ENCODE measurements around the gene HDLBP. TPM values are rescaled to one million over a fixed set of nuclear protein-coding genes. Genes with fewer than 3 reads are reported as not detected.
A peak's percentile ranks its signal among the peaks of the same experiment; 100 is the strongest.

HDLBP gene
- total RNA-seq, 2 experiments from 2014 or later: 259 to 348 TPM

- Mint-ChIP-seq H3K4me1 (peaks cover 8% of the 10 kb centered on the region), H3K27ac (no peak overlapping the region), H3K9me3 (ENCODE audit: low read depth) (no peaks in the 10 kb centered on the region), H3K4me3 (no peak overlapping the region), H3K36me3 (ENCODE audit: low read depth) (no peaks in the 10 kb centered on the region), H3K27me3 (peaks cover 2% of the 10 kb centered on the region)
- ATAC-seq: no peak
- intact Hi-C loops (cut with DNase I, micrococcal nuclease): loop anchor here in 1 of 2 experiments (10.0 kb wide), 1 partner anchor 671 kb away; no protein-coding TSS in a partner anchor
- ChIA-PET POLR2A (interaction anchor here (0.7 kb wide), 1 partner anchor 57 kb away, joined by 3 read pairs; no protein-coding TSS in a partner anchor), CTCF (interaction anchor here (0.7 kb wide), 1 partner anchor 442 kb away, joined by 3 read pairs; no protein-coding TSS in a partner anchor)
- DNase-seq: no peak
Measured at GRCh38 chr2:241214209-241214608, 101.3 kb downstream of the HDLBP start.

GRCh38 chr2:241213567-241213966 is 101.9 kb downstream of the HDLBP start:
- H3K4me3 Mint-ChIP-seq: no peak overlapping the region
- DNase-seq (no peak), ATAC-seq (no peak)
- H3K9me3 Mint-ChIP-seq (ENCODE audit: low read depth): no peaks in the 10 kb centered on the region
- intact Hi-C loops (cut with DNase I, micrococcal nuclease): loop anchor here in 1 of 2 experiments (10.0 kb wide), 1 partner anchor 671 kb away; no protein-coding TSS in a partner anchor
- peaks cover 2% of the 10 kb centered on the region for H3K27me3 Mint-ChIP-seq
- H3K27ac Mint-ChIP-seq: no peak overlapping the region
- no peaks in the 10 kb centered on the region for H3K36me3 Mint-ChIP-seq (ENCODE audit: low read depth)
- POLR2A ChIA-PET: no interaction called here
- peaks cover 2% of the 10 kb centered on the region for H3K4me1 Mint-ChIP-seq
- CTCF ChIA-PET: no interaction called here

GRCh38 chr2:241213041-241213440 is 102.4 kb downstream of the HDLBP start:
- POLR2A ChIA-PET: no interaction called here
- Mint-ChIP-seq H3K27ac (no peak overlapping the region), H3K27me3 (no peaks in the 10 kb centered on the region), H3K4me3 (no peak overlapping the region), H3K36me3 (ENCODE audit: low read depth) (no peaks in the 10 kb centered on the region), H3K9me3 (ENCODE audit: low read depth) (no peaks in the 10 kb centered on the region), H3K4me1 (no peaks in the 10 kb centered on the region)
- CTCF ChIA-PET: no interaction called here
- intact Hi-C loops (cut with DNase I, micrococcal nuclease): loop anchor here in 1 of 2 experiments (10.0 kb wide), 1 partner anchor 672 kb away; no protein-coding TSS in a partner anchor
- no peak for ATAC-seq
- no peak for DNase-seq

- DNase-seq (no peak), ATAC-seq (no peak)
- no peaks in the 10 kb centered on the region for H3K27me3 Mint-ChIP-seq
- H3K36me3 Mint-ChIP-seq (ENCODE audit: low read depth): no peaks in the 10 kb centered on the region
- intact Hi-C loops (cut with DNase I, micrococcal nuclease): loop anchor here in 1 of 2 experiments (10.0 kb wide), 1 partner anchor 674 kb away; no protein-coding TSS in a partner anchor
- H3K4me1 Mint-ChIP-seq: no peaks in the 10 kb centered on the region
- CTCF ChIA-PET: no interaction called here
- H3K4me3 Mint-ChIP-seq: no peak overlapping the region
- H3K27ac Mint-ChIP-seq: no peak overlapping the region
- POLR2A ChIA-PET: no interaction called here
- H3K9me3 Mint-ChIP-seq (ENCODE audit: low read depth): no peaks in the 10 kb centered on the region
Measured at GRCh38 chr2:241211276-241211675, 104.2 kb downstream of the HDLBP start.

- ATAC-seq: no peak
- Mint-ChIP-seq H3K27ac (no peak overlapping the region), H3K9me3 (ENCODE audit: low read depth) (no peaks in the 10 kb centered on the region), H3K4me3 (no peak overlapping the region), H3K27me3 (no peaks in the 10 kb centered on the region), H3K4me1 (no peaks in the 10 kb centered on the region), H3K36me3 (ENCODE audit: low read depth) (no peaks in the 10 kb centered on the region)
- POLR2A ChIA-PET: no interaction called here
- no peak for DNase-seq
- intact Hi-C loops (cut with DNase I, micrococcal nuclease): no loop called here
- CTCF ChIA-PET: no interaction called here
Measured at GRCh38 chr2:241209271-241209670, 106.2 kb downstream of the HDLBP start.

GRCh38 chr2:241208058-241208457 is 107.4 kb downstream of the HDLBP start:
- Mint-ChIP-seq H3K36me3 (ENCODE audit: low read depth) (no peaks in the 10 kb centered on the region), H3K27me3 (no peaks in the 10 kb centered on the region), H3K9me3 (ENCODE audit: low read depth) (no peaks in the 10 kb centered on the region), H3K4me1 (no peaks in the 10 kb centered on the region), H3K27ac (no peak overlapping the region), H3K4me3 (no peak overlapping the region)
- CTCF ChIA-PET: interaction anchor here (0.6 kb wide), 1 partner anchor 15 kb away, joined by 4 read pairs; no protein-coding TSS in a partner anchor
- POLR2A ChIA-PET: no interaction called here
- ATAC-seq: no peak
- no peak for DNase-seq
- intact Hi-C loops (cut with DNase I, micrococcal nuclease): no loop called here

GRCh38 chr2:241207641-241208040 is 107.8 kb downstream of the HDLBP start:
- Mint-ChIP-seq H3K9me3 (ENCODE audit: low read depth) (no peaks in the 10 kb centered on the region), H3K4me1 (no peaks in the 10 kb centered on the region), H3K27me3 (no peaks in the 10 kb centered on the region), H3K36me3 (ENCODE audit: low read depth) (no peaks in the 10 kb centered on the region), H3K27ac (no peak overlapping the region), H3K4me3 (no peak overlapping the region)
- ATAC-seq (no peak), DNase-seq (no peak)
- intact Hi-C loops (cut with DNase I, micrococcal nuclease): no loop called here
- ChIA-PET CTCF (interaction anchor here (0.6 kb wide), 1 partner anchor 16 kb away, joined by 4 read pairs; no protein-coding TSS in a partner anchor), POLR2A (no interaction called here)

- Mint-ChIP-seq H3K36me3 (ENCODE audit: low read depth) (no peaks in the 10 kb centered on the region), H3K4me1 (no peaks in the 10 kb centered on the region), H3K27ac (no peak overlapping the region), H3K27me3 (no peaks in the 10 kb centered on the region), H3K9me3 (ENCODE audit: low read depth) (no peaks in the 10 kb centered on the region), H3K4me3 (no peak overlapping the region)
- intact Hi-C loops (cut with DNase I, micrococcal nuclease): no loop called here
- POLR2A ChIA-PET: no interaction called here
- CTCF ChIA-PET: interaction anchor here (0.6 kb wide), 1 partner anchor 16 kb away, joined by 4 read pairs; no protein-coding TSS in a partner anchor
- ATAC-seq (no peak), DNase-seq (no peak)
Measured at GRCh38 chr2:241207151-241207550, 108.3 kb downstream of the HDLBP start.

GRCh38 chr2:241205086-241205485 is 110.4 kb downstream of the HDLBP start:
- H3K27me3 Mint-ChIP-seq: no peaks in the 10 kb centered on the region
- POLR2A ChIA-PET: no interaction called here

GRCh38 chr2:241204490-241204889 is 111.0 kb downstream of the HDLBP start:
- CTCF ChIA-PET: interaction anchor here (1.0 kb wide), 1 partner anchor 24 kb away, joined by 3 read pairs; no protein-coding TSS in a partner anchor
- intact Hi-C loops (cut with DNase I, micrococcal nuclease): no loop called here
- POLR2A ChIA-PET: no interaction called here
- no peaks in the 10 kb centered on the region for H3K36me3 Mint-ChIP-seq (ENCODE audit: low read depth)
- H3K9me3 Mint-ChIP-seq (ENCODE audit: low read depth): no peaks in the 10 kb centered on the region
- no peak overlapping the region for H3K4me3 Mint-ChIP-seq
- H3K27ac Mint-ChIP-seq: no peak overlapping the region
- ATAC-seq (peak; percentile 16), DNase-seq (no peak)
- no peaks in the 10 kb centered on the region for H3K4me1 Mint-ChIP-seq
- H3K27me3 Mint-ChIP-seq: no peaks in the 10 kb centered on the region

More at GRCh38 chr2:241205086-241205485, 110.4 kb downstream of the HDLBP start:
- CTCF ChIA-PET: interaction anchor here (1.0 kb wide), 1 partner anchor 25 kb away, joined by 3 read pairs; no protein-coding TSS in a partner anchor
- H3K4me1 Mint-ChIP-seq: no peaks in the 10 kb centered on the region
- H3K36me3 Mint-ChIP-seq (ENCODE audit: low read depth): no peaks in the 10 kb centered on the region
- H3K4me3 Mint-ChIP-seq: no peak overlapping the region
- no peaks in the 10 kb centered on the region for H3K9me3 Mint-ChIP-seq (ENCODE audit: low read depth)
- intact Hi-C loops (cut with DNase I, micrococcal nuclease): no loop called here
- DNase-seq (no peak), ATAC-seq (no peak)
- no peak overlapping the region for H3K27ac Mint-ChIP-seq

- POLR2A ChIA-PET: no interaction called here
- Mint-ChIP-seq H3K27ac (no peak overlapping the region), H3K36me3 (ENCODE audit: low read depth) (no peaks in the 10 kb centered on the region), H3K4me3 (no peak overlapping the region), H3K27me3 (no peaks in the 10 kb centered on the region), H3K9me3 (ENCODE audit: low read depth) (no peaks in the 10 kb centered on the region), H3K4me1 (no peaks in the 10 kb centered on the region)
- CTCF ChIA-PET: interaction anchor here (1.0 kb wide), 1 partner anchor 24 kb away, joined by 3 read pairs; no protein-coding TSS in a partner anchor
- DNase-seq (no peak), ATAC-seq (no peak)
- intact Hi-C loops (cut with DNase I, micrococcal nuclease): no loop called here
Measured at GRCh38 chr2:241204010-241204384, 111.5 kb downstream of the HDLBP start.

- no peak for ATAC-seq
- H3K9me3 Mint-ChIP-seq (ENCODE audit: low read depth): no peaks in the 10 kb centered on the region
- ChIA-PET CTCF (no interaction called here), POLR2A (no interaction called here)
- intact Hi-C loops (cut with DNase I, micrococcal nuclease): no loop called here
- no peak overlapping the region for H3K27ac Mint-ChIP-seq
- no peaks in the 10 kb centered on the region for H3K36me3 Mint-ChIP-seq (ENCODE audit: low read depth)
- H3K4me1 Mint-ChIP-seq: no peaks in the 10 kb centered on the region
- H3K27me3 Mint-ChIP-seq: no peaks in the 10 kb centered on the region
- H3K4me3 Mint-ChIP-seq: no peak overlapping the region
- no peak for DNase-seq
Measured at GRCh38 chr2:241203218-241204009, 112.1 kb downstream of the HDLBP start.
